ENCODE measurements around the gene SHISA9.

- TF ChIP-seq, protein P1, sequence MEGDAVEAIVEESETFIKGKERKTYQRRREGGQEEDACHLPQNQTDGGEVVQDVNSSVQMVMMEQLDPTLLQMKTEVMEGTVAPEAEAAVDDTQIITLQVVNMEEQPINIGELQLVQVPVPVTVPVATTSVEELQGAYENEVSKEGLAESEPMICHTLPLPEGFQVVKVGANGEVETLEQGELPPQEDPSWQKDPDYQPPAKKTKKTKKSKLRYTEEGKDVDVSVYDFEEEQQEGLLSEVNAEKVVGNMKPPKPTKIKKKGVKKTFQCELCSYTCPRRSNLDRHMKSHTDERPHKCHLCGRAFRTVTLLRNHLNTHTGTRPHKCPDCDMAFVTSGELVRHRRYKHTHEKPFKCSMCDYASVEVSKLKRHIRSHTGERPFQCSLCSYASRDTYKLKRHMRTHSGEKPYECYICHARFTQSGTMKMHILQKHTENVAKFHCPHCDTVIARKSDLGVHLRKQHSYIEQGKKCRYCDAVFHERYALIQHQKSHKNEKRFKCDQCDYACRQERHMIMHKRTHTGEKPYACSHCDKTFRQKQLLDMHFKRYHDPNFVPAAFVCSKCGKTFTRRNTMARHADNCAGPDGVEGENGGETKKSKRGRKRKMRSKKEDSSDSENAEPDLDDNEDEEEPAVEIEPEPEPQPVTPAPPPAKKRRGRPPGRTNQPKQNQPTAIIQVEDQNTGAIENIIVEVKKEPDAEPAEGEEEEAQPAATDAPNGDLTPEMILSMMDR (IDR thresholded peaks at IDR 0.05 in 4 of 5, conservative IDR thresholded peaks at IDR 0.05 in 1 of 5) = no peak
- no peak for TF ChIP-seq POLR2A (IDR thresholded peaks at IDR 0.05)
Observed at GRCh38 chr16:12951976-12952375, 50.6 kb downstream of the SHISA9 start.
